Astrocyte (in vitro differentiated cells and primary cell): Measurements from ENCODE around the gene SYNC.

Experiments used
- CTCF ChIP-seq: IDR thresholded peaks from 2 replicates; pipeline ENCODE4 v1.5.1; 2011; ENCODE audit warnings: low read depth, mild to moderate bottlenecking, inconsistent platforms, low read length, moderate library complexity; ENCODE audit not compliant: insufficient read depth
- EZH2 ChIP-seq: IDR thresholded peaks from 2 replicates; pipeline ENCODE4 v1.6.1; 2012; ENCODE audit warnings: mild to moderate bottlenecking, low read length, inconsistent platforms; ENCODE audit not compliant: insufficient read depth

- no peak for TF ChIP-seq CTCF
- TF ChIP-seq EZH2 = no peak
Observed at GRCh38 chr1:32748348-32748747, 45.8 kb upstream of the SYNC start.
